Measurements from ENCODE around the gene ASB17.
"Not testable (repeated sequence)": the region's sequence is repeated elsewhere in the genome, so short reads cannot be mapped to it uniquely, and the experiment has no call there.

Gene ASB17

GRCh38 chr1:75932304-75932703, at the start of gene ASB17:
Gene ASB17 (minus strand): TSS chr1:75932404. CDS start chr1:75932291, 113 bp downstream.
- DNase-seq: no peak

GRCh38 chr1:75980972-75981897, 49.0 kb upstream of the ASB17 start:
- no peak for DNase-seq

GRCh38 chr1:75970631-75971030, 38.4 kb upstream of the ASB17 start:
- no peak for DNase-seq

DNA sequence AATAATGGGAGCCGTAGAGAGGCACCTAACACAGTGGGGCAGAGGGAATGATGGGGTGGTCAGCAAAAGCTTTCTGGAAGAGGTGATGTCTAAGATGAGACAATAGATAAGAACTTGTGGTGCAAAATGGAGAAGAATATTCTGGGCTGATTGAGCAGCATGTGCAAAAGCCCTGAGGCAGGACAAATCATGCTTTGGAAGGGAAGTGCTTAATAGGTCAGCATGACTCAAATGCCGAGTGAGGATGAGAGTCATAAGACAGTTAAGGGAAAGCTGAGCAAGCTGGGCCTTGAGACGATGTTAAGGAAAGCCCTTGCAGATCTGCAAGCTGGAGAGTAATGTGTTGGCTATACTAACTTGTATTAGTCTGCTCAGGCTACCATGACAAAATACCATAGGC, 37.3 kb upstream of the ASB17 start:
- DNase-seq: no peak

- DNase-seq: no peak
These were observed 35.5 kb upstream of the ASB17 start for GRCh38 chr1:75967719-75968118.

DNA sequence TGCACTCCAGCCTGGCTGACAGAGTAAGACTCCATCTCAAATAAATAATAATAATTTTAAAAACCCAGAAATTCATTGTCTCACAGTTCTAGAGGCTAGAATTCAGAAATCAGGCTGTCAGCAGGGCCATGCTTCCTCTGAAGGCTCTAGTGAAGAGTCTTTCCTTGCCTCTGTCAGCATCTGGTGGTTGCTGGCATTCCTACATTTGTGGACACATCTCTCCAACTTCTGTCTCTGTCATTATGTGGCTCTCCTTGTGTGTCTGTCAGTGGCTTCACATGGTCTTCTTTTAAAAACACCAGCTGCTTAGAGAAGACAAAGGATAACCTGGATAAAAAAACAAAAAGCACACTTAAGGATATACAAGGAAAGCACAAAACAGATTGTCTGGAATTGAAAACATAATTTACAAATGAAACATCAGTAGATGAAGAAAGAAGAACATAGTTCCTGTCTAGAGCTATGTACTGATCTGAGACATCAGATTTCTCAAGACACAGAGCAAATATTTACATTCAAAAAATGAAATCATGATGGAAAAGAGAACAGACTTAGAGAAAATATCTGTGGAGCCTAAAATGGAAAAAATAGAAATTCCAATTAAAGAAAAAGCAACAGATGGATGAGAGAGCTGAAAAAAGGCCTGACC, 32.7 kb upstream of the ASB17 start:
- DNase-seq: no peak

- not testable (repeated sequence) for DNase-seq
These were observed 32.0 kb upstream of the ASB17 start for GRCh38 chr1:75964110-75964759.

GRCh38 chr1:75954586-75954985, 22.4 kb upstream of the ASB17 start:
- no peak for DNase-seq

GRCh38 chr1:75953461-75953860, 21.3 kb upstream of the ASB17 start:
- no peak for DNase-seq

- no peak for DNase-seq
These were observed 19.8 kb upstream of the ASB17 start for GRCh38 chr1:75952016-75952415.

DNA sequence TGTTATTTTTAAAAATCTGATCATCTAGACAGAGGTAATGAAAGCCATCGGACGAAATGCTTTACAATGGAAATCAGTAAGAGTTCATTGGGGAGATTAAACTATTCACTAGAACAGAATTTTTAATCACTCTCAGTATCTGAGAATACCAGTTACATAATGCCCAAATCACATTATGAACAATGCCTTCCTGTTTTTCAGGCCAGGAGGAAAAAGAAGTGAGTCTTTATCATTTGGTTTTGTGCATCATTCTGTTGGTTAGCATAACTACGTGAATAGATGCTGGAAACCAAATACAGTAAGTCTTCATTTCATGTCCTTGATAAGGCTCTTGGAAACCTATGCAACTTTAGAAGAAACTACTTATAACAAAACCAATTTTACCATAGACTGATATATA, 18.0 kb upstream of the ASB17 start:
- DNase-seq: no peak

DNA sequence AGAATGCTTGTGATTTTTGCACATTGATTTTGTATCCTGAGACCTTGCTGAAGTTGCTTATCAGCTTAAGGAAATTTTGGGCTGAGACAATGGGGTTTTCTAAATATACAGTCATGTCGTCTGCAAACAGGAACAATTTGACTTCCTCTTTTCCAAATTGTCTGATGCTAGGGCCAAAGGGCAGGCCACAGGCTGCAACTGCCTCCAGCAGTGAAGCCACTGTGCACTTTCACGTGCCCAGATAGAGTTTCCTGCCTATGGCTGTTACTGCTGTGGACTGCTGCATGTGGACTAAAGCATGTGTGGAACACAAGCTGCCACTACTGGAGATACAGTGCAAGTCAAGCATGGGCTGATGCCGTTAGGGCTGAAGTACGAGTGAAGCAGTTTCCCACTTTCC, 10.8 kb upstream of the ASB17 start:
- not testable (repeated sequence) for DNase-seq

- DNase-seq: no peak
These were observed 4.8 kb upstream of the ASB17 start for GRCh38 chr1:75937034-75937433.

DNA sequence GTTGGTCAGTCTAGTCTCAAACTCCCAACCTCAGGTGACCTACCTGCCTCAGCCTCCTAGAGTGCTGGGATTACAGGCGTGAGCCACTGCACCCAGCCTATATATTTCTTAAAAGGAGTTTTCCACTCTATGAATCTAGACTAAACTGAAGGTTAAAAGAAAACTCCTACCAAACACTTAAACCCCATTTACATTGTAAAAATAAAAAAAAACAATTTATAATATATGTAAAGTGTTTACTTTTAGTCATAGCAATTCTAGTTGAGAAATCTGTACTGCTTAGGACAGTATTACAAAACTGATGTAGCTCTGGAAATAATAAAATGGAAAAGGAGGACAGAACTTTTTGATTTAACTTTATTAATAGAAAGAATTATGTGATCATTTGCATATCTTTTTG, 9.5 kb downstream of the ASB17 start:
- no peak for DNase-seq

DNA sequence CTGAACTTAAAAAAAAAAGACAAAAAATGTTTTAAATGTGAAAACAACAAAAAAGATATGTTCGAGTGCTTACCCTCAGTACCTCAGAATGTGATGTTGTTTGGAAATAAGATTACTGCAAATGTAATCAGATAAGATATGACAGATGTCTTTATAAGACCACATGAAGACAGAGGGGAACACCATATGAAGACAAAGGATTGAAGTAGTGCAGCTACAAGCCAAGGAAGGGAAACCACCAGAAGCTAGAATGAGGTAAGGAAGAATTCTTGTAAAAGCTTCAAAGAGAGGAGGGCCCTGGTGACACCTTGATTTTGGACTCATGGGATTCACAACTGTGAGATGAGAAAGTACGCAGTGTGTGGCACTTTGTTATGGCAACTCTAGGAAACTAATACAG, 15.4 kb downstream of the ASB17 start:
- no peak for DNase-seq

DNA sequence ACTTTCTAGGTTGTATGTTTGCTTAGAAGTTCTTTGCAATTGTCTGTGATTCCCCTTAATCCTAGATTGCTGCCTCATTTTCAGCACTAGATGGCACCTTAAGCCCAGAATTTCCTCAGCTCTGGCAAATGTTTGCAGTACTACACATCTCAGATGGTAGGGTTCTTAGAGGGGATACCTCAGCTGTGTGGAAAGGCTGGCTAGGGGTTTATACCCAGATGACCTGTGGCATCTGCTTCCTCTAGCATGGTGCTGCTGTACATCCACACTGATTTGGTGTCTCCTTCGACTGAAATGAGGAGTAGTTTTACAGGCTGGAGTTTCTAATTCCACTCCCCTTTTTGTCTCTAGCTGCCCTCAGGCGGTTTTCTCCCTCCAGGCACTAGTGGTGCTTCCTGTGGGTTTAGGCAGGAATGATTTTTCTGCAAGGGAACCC, 23.5 kb downstream of the ASB17 start:
- no peak for DNase-seq

DNA sequence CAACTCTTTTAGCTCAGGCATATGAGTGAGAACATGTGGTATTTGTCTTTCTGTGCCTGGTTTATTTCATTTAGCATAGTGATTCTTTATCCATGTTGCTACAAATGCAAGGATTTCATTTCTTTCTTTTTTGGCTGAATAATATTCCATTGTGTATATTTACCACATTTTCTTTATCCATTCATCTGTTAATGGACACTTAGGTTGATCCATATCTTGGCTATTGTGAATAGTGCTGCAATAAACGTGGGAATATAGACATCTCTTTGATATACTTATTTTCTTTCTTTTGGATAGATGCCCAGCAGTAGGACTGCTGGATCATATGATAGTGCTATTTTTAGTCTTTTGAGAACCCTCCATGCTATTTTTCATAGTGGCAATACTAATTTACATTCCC, 30.8 kb downstream of the ASB17 start:
- DNase-seq: no peak

DNA sequence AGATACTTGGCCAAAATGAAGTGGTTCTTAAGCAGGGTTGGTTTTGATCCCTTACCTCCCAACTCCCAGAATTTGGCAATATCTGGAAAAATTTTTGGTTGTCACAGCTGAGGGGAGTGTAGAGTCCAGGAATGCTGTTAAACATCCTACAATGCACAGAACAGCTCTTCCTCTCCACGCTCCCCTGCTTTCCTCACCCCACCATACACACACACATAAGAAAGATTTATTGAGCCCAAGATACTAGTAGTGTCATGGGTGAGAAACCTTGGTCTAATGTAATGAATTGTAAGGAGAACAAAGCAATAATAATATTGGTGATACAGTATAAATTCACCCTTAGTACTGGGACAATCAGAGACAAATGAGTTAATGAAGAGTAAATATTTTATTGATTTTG, 47.8 kb downstream of the ASB17 start:
- no peak for DNase-seq

DNA sequence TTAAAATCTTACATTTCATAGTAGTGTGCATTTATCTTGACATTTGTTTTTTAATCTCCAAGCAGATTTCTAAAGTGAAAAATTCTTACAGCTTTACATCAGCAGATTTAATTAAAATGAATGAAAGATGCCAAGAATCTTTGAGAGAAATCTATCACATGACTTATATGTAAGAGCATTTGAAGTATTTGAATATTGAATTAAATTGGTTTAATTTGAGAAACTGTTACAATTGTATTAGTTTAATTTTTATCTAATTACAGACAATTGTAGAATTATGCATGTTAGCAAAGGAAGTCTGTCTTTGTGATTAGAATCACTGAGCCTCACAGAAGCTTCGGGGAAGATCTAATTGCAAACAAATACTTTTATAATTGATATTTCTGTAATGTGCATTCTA, 52.2 kb downstream of the ASB17 start:
- DNase-seq: no peak

- DNase-seq: no peak
These were observed 61.3 kb downstream of the ASB17 start for GRCh38 chr1:75870951-75871350.

Data from CD4-positive, alpha-beta T cell treated with Interleukin-15 for 1 hour (primary cell).